Right cardiac atrium (tissue), 5 donors: Measurements from ENCODE around the gene FOXP1. TPM values are rescaled to one million over a fixed set of nuclear protein-coding genes. Genes with fewer than 3 reads are reported as not detected.

Experiments used
- ATAC-seq, 2 donors: fragments of 200-7000 bp; cut with Tn5 transposase; one replicate each; pipeline versions ENCODE4 v1.8.0 to v1.9.1; 2020; ENCODE audit warnings: moderate library complexity in 2 of 2, mild to moderate bottlenecking in 1 of 2
- DNase-seq, 3 donors: peaks; one replicate each; pipeline ENCODE4 v3.0.0-alpha.2; 2020
- H3K27ac ChIP-seq: one replicate; pipeline ENCODE4 v1.5.1; 2013; ENCODE audit warnings: mild to moderate bottlenecking, low read length, control low read depth, moderate library complexity
- H3K27me3 ChIP-seq: one replicate; pipeline ENCODE4 v1.6.1; 2013; ENCODE audit not compliant: control insufficient read depth, insufficient read depth
- H3K4me1 ChIP-seq: one replicate; pipeline ENCODE4 v1.6.1; 2013; ENCODE audit warnings: low read length; ENCODE audit not compliant: control insufficient read depth, insufficient read depth
- H3K4me3 ChIP-seq: one replicate; pipeline ENCODE4 v1.5.1; 2013; ENCODE audit warnings: low read length, control low read depth
- H3K9me3 ChIP-seq: one replicate; pipeline ENCODE4 v1.6.1; 2013; ENCODE audit warnings: low read length; ENCODE audit not compliant: control insufficient read depth
- WGBS: extraction: QIAGEN DNeasy Blood & Tissue Kit; methylation state at CpG from one replicate; pipeline ENCODE4 v1.1.7; 2013; 5-methylcytosine and 5-hydroxymethylcytosine counted together
- intact Hi-C, 4 donors: fragments of 100-400 bp; cut with DNase I; formaldehyde crosslinking; loops; one replicate each; pipeline versions ENCODE4 v1.11.0 to v1.14.0; 2022 to 2023
- polyA plus RNA-seq: library from polyadenylated mRNA; stranded (reverse); fragments of 200-250 nt; gene quantifications from one replicate; pipeline ENCODE4 v1.2.3, GENCODE V29; 2013
- total RNA-seq, 4 donors: library from RNA; stranded (reverse); fragmentation: NEBNext Ultra II Directional; extraction: Animal tissue kit (Norgen Biotek cat#: 25700); gene quantifications; one replicate each; pipeline ENCODE4 v1.2.1, GENCODE V29; 2021
- donor health status: healthy with polysubstance abuse.
- donor health status: DM: no; HTN: yes; CAD: no.
- donor health status: DM: no; HTN: no; CAD: no.
- donor health status: DM: no; HTN: yes; CAD: no; lungs with severe emphysema.
- donor health status: DM: yes; HTN: yes; CAD: no.

FOXP1 gene
- total and polyA plus RNA-seq, 5 donors, result 13.6 to 63.4 (median 57.4) TPM

- ATAC-seq (no peak), DNase-seq (no peak)
- 93% methylated on average over 5 of the region's 5 CpGs for WGBS
- Histone ChIP-seq H3K9me3 (no peaks in the 10 kb centered on the region), H3K27ac (no peak overlapping the region), H3K4me1 (peaks cover 4% of the 10 kb centered on the region), H3K4me3 (no peak overlapping the region), H3K27me3 (no peaks in the 10 kb centered on the region)
- intact Hi-C loops, result loop anchor here in 1 of 4 donors (10.0 kb wide), 1 partner anchor 508 kb away; the partner anchor contains the start of gene FOXP1
Measured at GRCh38 chr3:71076361-71077002, 507.0 kb downstream of the FOXP1 start.

GRCh38 chr3:71075494-71075893 lies 508.0 kb downstream of the FOXP1 start:
- no peaks in the 10 kb centered on the region for H3K9me3 ChIP-seq
- ATAC-seq, result no peak
- 98% methylated on average over 2 of the region's 2 CpGs for WGBS
- H3K27me3 ChIP-seq, result no peaks in the 10 kb centered on the region
- H3K27ac ChIP-seq, result no peak overlapping the region
- no peak for DNase-seq
- no peak overlapping the region for H3K4me3 ChIP-seq
- peaks cover 4% of the 10 kb centered on the region for H3K4me1 ChIP-seq
- intact Hi-C loops, result loop anchor here in 1 of 4 donors (10.0 kb wide), 1 partner anchor 509 kb away; the partner anchor contains the start of gene FOXP1

GRCh38 chr3:71074423-71074822 lies 509.1 kb downstream of the FOXP1 start:
- DNase-seq, result no peak
- Histone ChIP-seq H3K27me3 (no peaks in the 10 kb centered on the region), H3K4me3 (no peak overlapping the region), H3K27ac (no peak overlapping the region), H3K4me1 (peaks cover 6% of the 10 kb centered on the region), H3K9me3 (no peaks in the 10 kb centered on the region)
- no peak for ATAC-seq
- 84% methylated on average over 3 of the region's 3 CpGs for WGBS
- intact Hi-C loops, result loop anchor here in 1 of 4 donors (10.0 kb wide), 1 partner anchor 510 kb away; the partner anchor contains the start of gene FOXP1

- no peak overlapping the region for H3K4me3 ChIP-seq
- DNase-seq (no peak), ATAC-seq (no peak)
- peaks cover 6% of the 10 kb centered on the region for H3K4me1 ChIP-seq
- H3K9me3 ChIP-seq, result no peaks in the 10 kb centered on the region
- H3K27me3 ChIP-seq, result no peaks in the 10 kb centered on the region
- intact Hi-C loops, result loop anchor here in 1 of 4 donors (10.0 kb wide), 1 partner anchor 512 kb away; the partner anchor contains the start of gene FOXP1
- 78% methylated on average over 4 of the region's 4 CpGs for WGBS
- no peak overlapping the region for H3K27ac ChIP-seq
Measured at GRCh38 chr3:71072986-71073385, 510.5 kb downstream of the FOXP1 start.

- Histone ChIP-seq H3K9me3 (no peaks in the 10 kb centered on the region), H3K27ac (no peak overlapping the region), H3K27me3 (no peaks in the 10 kb centered on the region), H3K4me1 (peaks cover 6% of the 10 kb centered on the region), H3K4me3 (no peak overlapping the region)
- intact Hi-C loops, result loop anchor here in 1 of 4 donors (10.0 kb wide), 1 partner anchor 513 kb away; the partner anchor contains the start of gene FOXP1
- ATAC-seq (no peak), DNase-seq (no peak)
- 56% methylated on average over 2 of the region's 2 CpGs for WGBS
Measured at GRCh38 chr3:71072287-71072686, 511.2 kb downstream of the FOXP1 start.

GRCh38 chr3:71070497-71071463 lies 512.7 kb downstream of the FOXP1 start:
- no peaks in the 10 kb centered on the region for H3K9me3 ChIP-seq
- intact Hi-C loops, result loop anchor here in 1 of 4 donors (10.0 kb wide), 1 partner anchor 514 kb away; the partner anchor contains the start of gene FOXP1
- H3K4me1 ChIP-seq, result peaks cover 9% of the 10 kb centered on the region
- WGBS, result 60% methylated on average over 20 of the region's 20 CpGs
- no peaks in the 10 kb centered on the region for H3K27me3 ChIP-seq
- peak in 1 of 2 donors; percentile 16 for ATAC-seq
- no peak for DNase-seq
- H3K27ac ChIP-seq, result no peak overlapping the region
- H3K4me3 ChIP-seq, result no peak overlapping the region

- Histone ChIP-seq H3K4me1 (peaks cover 9% of the 10 kb centered on the region), H3K9me3 (no peaks in the 10 kb centered on the region), H3K4me3 (no peak overlapping the region), H3K27me3 (no peaks in the 10 kb centered on the region), H3K27ac (no peak overlapping the region)
- ATAC-seq (peak; percentile 78 to 88), DNase-seq (peak; percentile 73 to 87 (median 76))
- WGBS, result 41% methylated on average over 4 of the region's 4 CpGs
- intact Hi-C loops, result loop anchor here in 2 of 4 donors (5.0 to 10.0 kb wide), 3 partner anchors 62 to 515 kb away; partner anchors contain the start of gene FOXP1 (in 2 of the 2)
Measured at GRCh38 chr3:71069797-71070196, 513.7 kb downstream of the FOXP1 start.

- Histone ChIP-seq H3K27me3 (no peaks in the 10 kb centered on the region), H3K4me3 (no peak overlapping the region), H3K27ac (no peak overlapping the region), H3K4me1 (peaks cover 9% of the 10 kb centered on the region), H3K9me3 (no peaks in the 10 kb centered on the region)
- DNase-seq (peak in 1 of 3 donors; percentile 49), ATAC-seq (no peak)
- 58% methylated on average over 6 of the region's 6 CpGs for WGBS
- intact Hi-C loops, result loop anchor here in 2 of 4 donors (5.0 kb wide), 2 partner anchors 61 to 514 kb away; partner anchors contain the start of gene FOXP1 (in 1 of the 2)
Measured at GRCh38 chr3:71067977-71068654, 515.4 kb downstream of the FOXP1 start.

GRCh38 chr3:71066849-71067261 lies 516.7 kb downstream of the FOXP1 start:
- intact Hi-C loops, result loop anchor here in 2 of 4 donors (5.0 kb wide), 2 partner anchors 60 to 515 kb away; partner anchors contain the start of gene FOXP1 (in 1 of the 2)
- H3K27me3 ChIP-seq, result no peaks in the 10 kb centered on the region
- ATAC-seq (no peak), DNase-seq (no peak)
- WGBS, result 41% methylated on average over 3 of the region's 3 CpGs
- no peaks in the 10 kb centered on the region for H3K9me3 ChIP-seq
- peak overlapping the region; percentile 48 for H3K27ac ChIP-seq
- peaks cover 9% of the 10 kb centered on the region for H3K4me1 ChIP-seq
- H3K4me3 ChIP-seq, result no peak overlapping the region

- WGBS, result 29% methylated on average over 6 of the region's 6 CpGs
- peak in 2 of 3 donors; percentile 63 to 72 for DNase-seq
- no peak for ATAC-seq
- Histone ChIP-seq H3K27me3 (no peaks in the 10 kb centered on the region), H3K4me3 (peak overlapping the region; percentile 78), H3K27ac (peak overlapping the region; percentile 75), H3K4me1 (peaks cover 9% of the 10 kb centered on the region), H3K9me3 (no peaks in the 10 kb centered on the region)
- intact Hi-C loops, result loop anchor here in 2 of 4 donors (5.0 kb wide), 2 partner anchors 59 to 516 kb away; partner anchors contain the start of gene FOXP1 (in 1 of the 2)
Measured at GRCh38 chr3:71066356-71066755, 517.2 kb downstream of the FOXP1 start.
